IMR-90 (cell line): ENCODE data around the gene KIFC3. TPM values are rescaled to one million over a fixed set of nuclear protein-coding genes. Genes with fewer than 3 reads are reported as not detected.
A peak's percentile ranks its signal among the peaks of the same experiment; 100 is the strongest.

Experiments used
- ATAC-seq: fragments of 200-7000 bp; cut with Tn5 transposase; 2 replicates; pipeline ENCODE4 v1.9.1; 2020; ENCODE audit warnings: low read depth, mild to moderate bottlenecking, moderate library complexity
- BruUV-seq: library from RNA; stranded (reverse); fragments of 400-500 nt; replicated peaks from 2 replicates; lab custom pipeline; 2021; lab: Mats Ljungman, UMichigan
- CTCF ChIA-PET: fragments of 300-600 bp; formaldehyde crosslinking; extraction: SDS; loops from one replicate; lab custom pipeline; 2021; ENCODE audit warnings: antibody characterized with exemption; lab: Yijun Ruan, JAX
- POLR2A ChIA-PET: fragments of 300-600 bp; sonication (Branson Sonifier 250); formaldehyde crosslinking; loops from one replicate; lab custom pipeline; 2022; ENCODE audit warnings: antibody characterized with exemption; ENCODE audit not compliant: unreplicated experiment; lab: Charles Lee
- DNase-seq: peaks from one replicate; pipeline ENCODE4 v3.0.0; 2013
- H2AFZ ChIP-seq: replicated peaks from 2 replicates; pipeline ENCODE3; 2013; ENCODE audit warnings: low read length, mild to moderate bottlenecking; ENCODE audit not compliant: poor library complexity
- H2AK5ac ChIP-seq: 2 replicates; pipeline ENCODE4 v1.6.1; 2013; ENCODE audit warnings: low read depth, low read length, inconsistent platforms
- H2AK9ac ChIP-seq: replicated peaks from 2 replicates; pipeline ENCODE3; 2013; ENCODE audit warnings: mild to moderate bottlenecking, low read depth, low read length, moderate library complexity; ENCODE audit not compliant: poor library complexity
- H2BK120ac ChIP-seq: 2 replicates; pipeline ENCODE4 v1.6.1; 2013; ENCODE audit warnings: low read depth, low read length, inconsistent platforms
- H2BK15ac ChIP-seq: 3 replicates; pipeline ENCODE4 v1.6.1; 2013; ENCODE audit warnings: low read depth, low read length, inconsistent platforms
- H2BK20ac ChIP-seq: 2 replicates; pipeline ENCODE4 v1.6.1; 2013; ENCODE audit warnings: low read depth, mild to moderate bottlenecking, inconsistent platforms, low read length, moderate library complexity
- H2BK5ac ChIP-seq: 2 replicates; pipeline ENCODE4 v1.6.1; 2013; ENCODE audit warnings: mild to moderate bottlenecking, low read depth, low read length, inconsistent platforms; ENCODE audit not compliant: poor library complexity, severe bottlenecking
- H3K14ac ChIP-seq: replicated peaks from 2 replicates; pipeline ENCODE4 v1.6.1; 2013; ENCODE audit warnings: low read depth, low read length, inconsistent platforms
- H3K18ac ChIP-seq: 2 replicates; pipeline ENCODE4 v1.6.1; 2013; ENCODE audit warnings: low read depth, low read length, control low read depth
- H3K23ac ChIP-seq: 2 replicates; pipeline ENCODE4 v1.6.1; 2013; ENCODE audit warnings: low read depth, low read length, inconsistent platforms
- H3K27ac ChIP-seq: 2 replicates; pipeline ENCODE4 v1.5.1; 2013; ENCODE audit warnings: mild to moderate bottlenecking, control low read depth, low read length; ENCODE audit not compliant: insufficient read depth
- H3K27me3 ChIP-seq: 2 replicates; pipeline ENCODE4 v1.6.1; 2013; ENCODE audit warnings: low read length; ENCODE audit not compliant: control insufficient read depth, insufficient read depth
- H3K36me3 ChIP-seq: 2 replicates; pipeline ENCODE4 v1.6.1; 2013; ENCODE audit warnings: low read length, mixed read lengths; ENCODE audit not compliant: control insufficient read depth, insufficient read depth
- H3K4ac ChIP-seq: 2 replicates; pipeline ENCODE4 v1.6.1; 2013; ENCODE audit warnings: low read depth, low read length, inconsistent platforms
- H3K4me1 ChIP-seq: 2 replicates; pipeline ENCODE4 v1.6.1; 2013; ENCODE audit warnings: low read length, mixed read lengths; ENCODE audit not compliant: control insufficient read depth, insufficient read depth
- H3K4me2 ChIP-seq: 2 replicates; pipeline ENCODE4 v1.6.1; 2013; ENCODE audit warnings: low read depth, mild to moderate bottlenecking, control low read depth, low read length, moderate library complexity
- H3K4me3 ChIP-seq: 2 replicates; pipeline ENCODE4 v1.5.1; 2013; ENCODE audit warnings: low read depth, mild to moderate bottlenecking, control low read depth, low read length, moderate library complexity; ENCODE audit not compliant: insufficient read depth
- H3K56ac ChIP-seq: 2 replicates; pipeline ENCODE4 v1.6.1; 2013; ENCODE audit warnings: low read length, inconsistent platforms; ENCODE audit not compliant: insufficient read depth; ENCODE audit errors: extremely low read depth
- H3K79me1 ChIP-seq, 2 experiments: 2 replicates each; pipeline ENCODE4 v1.6.1; 2013; ENCODE audit warnings: low read length in 2 of 2, inconsistent platforms in 1 of 2, low read depth in 1 of 2
- H3K9ac ChIP-seq: 2 replicates; pipeline ENCODE4 v1.6.1; 2013; ENCODE audit warnings: low read depth, low read length, control low read depth
- H3K9me1 ChIP-seq: 2 replicates; pipeline ENCODE4 v1.6.1; 2013; ENCODE audit warnings: low read length, inconsistent platforms; ENCODE audit not compliant: insufficient read depth
- H3K9me3 ChIP-seq: 2 replicates; pipeline ENCODE4 v1.6.1; 2013; ENCODE audit warnings: low read length; ENCODE audit not compliant: control insufficient read depth, insufficient read depth
- H4K20me1 ChIP-seq: 2 replicates; pipeline ENCODE4 v1.6.1; 2013; ENCODE audit warnings: low read length, inconsistent platforms; ENCODE audit not compliant: insufficient read depth
- H4K5ac ChIP-seq: 2 replicates; pipeline ENCODE4 v1.6.1; 2013; ENCODE audit warnings: mild to moderate bottlenecking, low read depth, low read length, control low read depth
- H4K8ac ChIP-seq, 2 experiments: 2 replicates each; pipeline ENCODE4 v1.6.1; 2013; ENCODE audit warnings: low read depth in 2 of 2, low read length in 2 of 2, control low read depth in 1 of 2, inconsistent platforms in 1 of 2
- H4K91ac ChIP-seq: 2 replicates; pipeline ENCODE4 v1.6.1; 2013; ENCODE audit warnings: low read depth, low read length, inconsistent platforms; ENCODE audit not compliant: insufficient read depth
- CEBPB ChIP-seq: IDR thresholded peaks from 2 replicates; pipeline ENCODE4 v1.6.1; 2012; ENCODE audit warnings: low read depth, low read length, improper control_type of control experiment
- CHD1 ChIP-seq: IDR thresholded peaks from 2 replicates; pipeline ENCODE4 v1.6.1; 2012; ENCODE audit warnings: low read depth, low read length, improper control_type of control experiment
- MAFK ChIP-seq: IDR thresholded peaks from 2 replicates; pipeline ENCODE4 v1.6.1; 2012; ENCODE audit warnings: low read depth, low read length, improper control_type of control experiment
- MXI1 ChIP-seq: IDR thresholded peaks from 2 replicates; pipeline ENCODE4 v1.6.1; 2012; ENCODE audit warnings: low read depth, mild to moderate bottlenecking, low read length, moderate library complexity, borderline replicate concordance
- RAD21 ChIP-seq: IDR thresholded peaks from 2 replicates; pipeline ENCODE4 v1.6.1; 2012; ENCODE audit warnings: low read length, improper control_type of control experiment
- RFX5 ChIP-seq: IDR thresholded peaks from 2 replicates; pipeline ENCODE4 v1.8.0; 2012; ENCODE audit warnings: low read depth, mild to moderate bottlenecking, low read length, moderate library complexity
- SMC3 ChIP-seq: fragments of 150-350 bp; IDR thresholded peaks from 2 replicates; pipeline ENCODE4 v1.6.1; 2016; ENCODE audit warnings: low read depth, mild to moderate bottlenecking, antibody characterized with exemption, low read length, moderate library complexity
- WGBS, 2 experiments: methylation state at CpG; one replicate each; pipeline versions ENCODE4 v1.1.5 to v1.1.7; 2013; ENCODE audit warnings: missing lambda C conversion rate in 2 of 2; ENCODE audit not compliant: insufficient read length in 1 of 2; ENCODE audit errors: extremely low coverage in 2 of 2; 5-methylcytosine and 5-hydroxymethylcytosine counted together
- dilution Hi-C: fragments of 300-500 bp; cut with HindIII; formaldehyde crosslinking; loops from one replicate; pipeline ENCODE4 v1.14.3; 2018; ENCODE audit warnings: low sequenced_read_pairs; ENCODE audit not compliant: unreplicated experiment
- in situ Hi-C: fragments of 300-500 bp; cut with MboI; formaldehyde crosslinking; loops from 3 replicates; pipeline ENCODE4 v1.14.3; 2019; ENCODE audit warnings: low sequenced_read_pairs, inconsistent platforms, mixed read lengths
- intact Hi-C: fragments of 100-400 bp; cut with micrococcal nuclease; formaldehyde crosslinking; loops from 2 replicates; pipeline ENCODE4 v1.10.0; 2022
- polyA plus RNA-seq, 3 experiments: library from polyadenylated mRNA; depleted of rRNA; stranded (reverse); fragments of >200 nt; gene quantifications; 2 replicates each; pipeline ENCODE4 v1.2.3, GENCODE V29; 2012; ENCODE audit warnings: low replicate concordance in 1 of 3
- total RNA-seq: library from RNA; depleted of rRNA; stranded (reverse); fragments of >200 nt; gene quantifications from 2 replicates; pipeline ENCODE4 v1.2.3, GENCODE V29; 2012
- TF ChIP-seq, protein P1 (sequence below): fragments of 150-350 bp; IDR thresholded peaks from 2 replicates; pipeline ENCODE4 v1.6.1; 2017; ENCODE audit warnings: mild to moderate bottlenecking, antibody characterized with exemption, low read length, low read depth

The KIFC3 gene
- total and polyA plus RNA-seq, 2 of the 4 experiments (the other 2 are of a cell fraction): 48.6 to 62.5 TPM

DNA sequence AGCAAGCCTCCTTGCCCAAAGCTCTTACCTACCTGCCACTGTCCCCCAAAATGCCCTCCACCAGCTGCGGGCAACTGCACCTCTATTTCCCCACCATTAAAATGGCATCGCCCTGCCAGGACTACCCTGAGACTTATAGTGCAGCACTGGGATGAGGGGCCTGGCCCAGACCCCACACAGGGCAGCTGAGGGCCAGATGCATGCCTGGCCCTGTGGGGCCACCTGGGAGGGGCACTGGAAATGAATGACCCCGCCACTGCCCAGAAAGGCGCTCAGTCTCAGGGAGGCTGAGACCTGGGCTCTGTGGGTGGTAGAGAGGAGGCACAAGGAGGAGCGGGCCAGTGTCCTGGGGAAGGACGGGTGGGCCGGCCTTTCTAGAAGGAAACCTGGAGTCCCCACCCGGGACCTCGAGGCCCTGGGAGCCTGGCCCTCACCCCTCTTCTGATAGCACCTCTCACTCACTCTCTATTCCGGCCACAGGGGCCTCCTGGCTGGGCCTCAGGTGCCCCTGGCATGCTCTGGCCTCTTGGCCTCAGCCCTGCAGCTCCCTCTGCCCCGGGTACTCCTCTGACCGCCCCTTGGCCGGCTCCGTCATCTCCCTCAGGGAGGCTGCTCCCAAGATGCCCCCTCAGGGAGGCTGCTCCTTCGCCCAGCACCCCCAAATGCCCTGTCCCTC is 39.8 kb downstream of the KIFC3 start:
- H4K20me1 ChIP-seq: peaks cover 3% of the 10 kb centered on the region; the same call in 1 of the 2 replicates
- ATAC-seq (no peak), DNase-seq (no peak)
- TF ChIP-seq CHD1 (no peak), SMC3 (no peak), RFX5 (no peak), RAD21 (no peak), MAFK (no peak), CEBPB (no peak), MXI1 (no peak)
- TF ChIP-seq, protein P1, sequence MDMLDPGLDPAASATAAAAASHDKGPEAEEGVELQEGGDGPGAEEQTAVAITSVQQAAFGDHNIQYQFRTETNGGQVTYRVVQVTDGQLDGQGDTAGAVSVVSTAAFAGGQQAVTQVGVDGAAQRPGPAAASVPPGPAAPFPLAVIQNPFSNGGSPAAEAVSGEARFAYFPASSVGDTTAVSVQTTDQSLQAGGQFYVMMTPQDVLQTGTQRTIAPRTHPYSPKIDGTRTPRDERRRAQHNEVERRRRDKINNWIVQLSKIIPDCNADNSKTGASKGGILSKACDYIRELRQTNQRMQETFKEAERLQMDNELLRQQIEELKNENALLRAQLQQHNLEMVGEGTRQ: no peak
- in situ Hi-C loops (no loop called here), intact Hi-C loops (no loop called here), dilution Hi-C loops (no loop called here)
- peak overlapping the region; percentile 24; the same call in 1 of the 2 replicates for H2AK5ac ChIP-seq
- H2BK5ac ChIP-seq: no peak overlapping the region
- H3K4ac ChIP-seq: no peak overlapping the region
- H4K8ac ChIP-seq: no peak overlapping the region
- no peak overlapping the region for H4K5ac ChIP-seq
- BruUV-seq: no TSS peak
- H3K4me2 ChIP-seq: no peak overlapping the region
- POLR2A ChIA-PET: no interaction called here
- no peak overlapping the region; the same call in 1 of the 2 replicates for H2BK120ac ChIP-seq
- H2BK15ac ChIP-seq: no peak overlapping the region
- WGBS, 2 experiments: 73% methylated on average over 7 of the region's 15 CpGs; no CpG with 5 or more reads in 1 of the 2 experiments
- H3K23ac ChIP-seq: no peak overlapping the region
- H3K18ac ChIP-seq: no peak overlapping the region
- no peak overlapping the region for H3K4me3 ChIP-seq
- no peak overlapping the region for H3K9ac ChIP-seq
- peak overlapping the region; percentile 32 for H2AFZ ChIP-seq
- H4K91ac ChIP-seq: no peak overlapping the region
- CTCF ChIA-PET: no interaction called here
- H3K27me3 ChIP-seq: no peaks in the 10 kb centered on the region
- peaks cover 7% of the 10 kb centered on the region for H3K4me1 ChIP-seq
- H3K79me1 ChIP-seq: peaks cover 5 to 25% of the 10 kb centered on the region in 2 experiments; a peak in 3 of 4 replicates
- H2BK20ac ChIP-seq: no peak overlapping the region
- no peak overlapping the region for H3K27ac ChIP-seq
- H3K9me1 ChIP-seq: peaks cover 4% of the 10 kb centered on the region
- no peak overlapping the region for H3K56ac ChIP-seq
- H2AK9ac ChIP-seq: no peak overlapping the region
- H3K14ac ChIP-seq: no peak overlapping the region
- peaks cover 64% of the 10 kb centered on the region for H3K36me3 ChIP-seq
- H3K9me3 ChIP-seq: no peaks in the 10 kb centered on the region
